NB4 (cell line): ENCODE data around the gene ARFGAP1.

Experiments
- DNase-seq: peaks from one replicate; pipeline ENCODE4 v3.0.0; 2010; ENCODE audit warnings: low read depth
- H3K4me3 ChIP-seq: one replicate; pipeline ENCODE4 v1.5.1; 2011; ENCODE audit warnings: mild to moderate bottlenecking, low read depth, low read length, moderate library complexity
- MYC ChIP-seq: IDR thresholded peaks from 2 replicates; pipeline ENCODE4 v1.6.1; 2011; ENCODE audit warnings: low read depth, low read length
- POLR2A ChIP-seq: IDR thresholded peaks from 2 replicates; pipeline ENCODE4 v1.6.1; 2011; ENCODE audit warnings: mild to moderate bottlenecking; ENCODE audit not compliant: insufficient read length; ENCODE audit errors: extremely low read depth
- TF ChIP-seq, protein P1 (sequence below): IDR thresholded peaks from 2 replicates; pipeline ENCODE4 v1.6.1; 2011; ENCODE audit warnings: low read depth, low read length
- TF ChIP-seq, protein P2 (sequence below): IDR thresholded peaks from one replicate; pipeline ENCODE4 v1.5.1; 2012; ENCODE audit warnings: low read depth, low read length

ARFGAP1 gene

GRCh38 chr20:63296531-63297299 lies 24.1 kb downstream of the ARFGAP1 start:
- DNase-seq, result no peak
- H3K4me3 ChIP-seq, result no peak overlapping the region
- TF ChIP-seq MYC (no peak), POLR2A (no peak)
- TF ChIP-seq, protein P1, sequence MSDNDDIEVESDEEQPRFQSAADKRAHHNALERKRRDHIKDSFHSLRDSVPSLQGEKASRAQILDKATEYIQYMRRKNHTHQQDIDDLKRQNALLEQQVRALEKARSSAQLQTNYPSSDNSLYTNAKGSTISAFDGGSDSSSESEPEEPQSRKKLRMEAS, result no peak
- TF ChIP-seq, protein P2, sequence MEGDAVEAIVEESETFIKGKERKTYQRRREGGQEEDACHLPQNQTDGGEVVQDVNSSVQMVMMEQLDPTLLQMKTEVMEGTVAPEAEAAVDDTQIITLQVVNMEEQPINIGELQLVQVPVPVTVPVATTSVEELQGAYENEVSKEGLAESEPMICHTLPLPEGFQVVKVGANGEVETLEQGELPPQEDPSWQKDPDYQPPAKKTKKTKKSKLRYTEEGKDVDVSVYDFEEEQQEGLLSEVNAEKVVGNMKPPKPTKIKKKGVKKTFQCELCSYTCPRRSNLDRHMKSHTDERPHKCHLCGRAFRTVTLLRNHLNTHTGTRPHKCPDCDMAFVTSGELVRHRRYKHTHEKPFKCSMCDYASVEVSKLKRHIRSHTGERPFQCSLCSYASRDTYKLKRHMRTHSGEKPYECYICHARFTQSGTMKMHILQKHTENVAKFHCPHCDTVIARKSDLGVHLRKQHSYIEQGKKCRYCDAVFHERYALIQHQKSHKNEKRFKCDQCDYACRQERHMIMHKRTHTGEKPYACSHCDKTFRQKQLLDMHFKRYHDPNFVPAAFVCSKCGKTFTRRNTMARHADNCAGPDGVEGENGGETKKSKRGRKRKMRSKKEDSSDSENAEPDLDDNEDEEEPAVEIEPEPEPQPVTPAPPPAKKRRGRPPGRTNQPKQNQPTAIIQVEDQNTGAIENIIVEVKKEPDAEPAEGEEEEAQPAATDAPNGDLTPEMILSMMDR, result no peak

GRCh38 chr20:63297371-63297781 lies 24.8 kb downstream of the ARFGAP1 start:
- H3K4me3 ChIP-seq, result no peak overlapping the region
- TF ChIP-seq, protein P2, result no peak
- no peak for TF ChIP-seq POLR2A
- no peak for TF ChIP-seq MYC
- DNase-seq, result no peak

- no peak for TF ChIP-seq MYC
- TF ChIP-seq, protein P2, result no peak
- no peak for TF ChIP-seq POLR2A
- TF ChIP-seq, protein P1, result no peak
- no peak for DNase-seq
- no peak overlapping the region for H3K4me3 ChIP-seq
These were observed 25.4 kb downstream of the ARFGAP1 start for GRCh38 chr20:63297796-63298572.

DNA sequence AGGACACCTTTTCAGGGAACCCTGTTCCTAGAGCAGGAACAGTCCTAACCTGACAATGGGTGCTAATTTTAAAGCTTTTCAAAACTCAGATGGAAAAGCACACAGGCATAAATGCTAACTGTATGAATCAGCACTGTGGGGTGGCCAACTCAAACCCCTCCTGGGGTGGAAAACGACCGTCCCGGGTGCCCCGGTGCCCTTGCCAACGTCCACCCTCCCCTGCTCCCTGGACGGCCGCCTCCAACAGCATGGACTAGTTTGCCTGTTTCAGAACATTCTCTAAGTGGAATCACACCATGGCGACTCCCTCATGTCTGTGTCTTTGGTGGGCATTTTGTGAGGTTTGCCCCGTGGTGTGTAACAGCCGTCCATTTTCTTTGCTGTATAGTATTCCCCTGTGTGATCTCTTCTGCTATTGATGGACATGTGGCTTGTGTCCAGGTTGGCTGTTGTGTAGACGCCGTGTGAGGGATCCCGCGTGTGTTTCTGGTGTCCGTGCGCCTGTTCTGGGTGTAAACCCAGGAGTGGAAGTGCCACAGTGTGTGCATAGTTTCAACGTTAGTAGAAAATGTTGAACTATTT lies 26.2 kb downstream of the ARFGAP1 start:
- DNase-seq, result no peak
- H3K4me3 ChIP-seq, result no peak overlapping the region
- TF ChIP-seq, protein P2, result no peak
- TF ChIP-seq, protein P1, result no peak
- TF ChIP-seq MYC (no peak), POLR2A (no peak)

- H3K4me3 ChIP-seq, result no peak overlapping the region
- no peak for DNase-seq
- TF ChIP-seq, protein P2, result no peak
- TF ChIP-seq, protein P1, result no peak
- TF ChIP-seq MYC (no peak), POLR2A (no peak)
These were observed 29.1 kb downstream of the ARFGAP1 start for GRCh38 chr20:63301671-63302070.
